CD4-positive, CD25-positive, alpha-beta regulatory T cell (primary cell): ENCODE data around the gene XAF1. TPM values are rescaled to one million over a fixed set of nuclear protein-coding genes. Genes with fewer than 3 reads are reported as not detected.
"Not testable (repeated sequence)": the region's sequence is repeated elsewhere in the genome, so short reads cannot be mapped to it uniquely, and the experiment has no call there.

ENCODE experiments used
- ATAC-seq, 2 donors: fragments of 150-1000 bp; cut with Tn5 transposase; one replicate each; pipeline ENCODE4 v1.10.0; 2021; ENCODE audit warnings: low read depth in 2 of 2, moderate number of reproducible peaks in 2 of 2, moderate library complexity in 1 of 2
- DNase-seq, 3 donors: peaks; one replicate each; pipeline versions ENCODE4 v3.0.0 to v3.0.0-alpha.2; 2012 to 2022; ENCODE audit warnings: mixed read lengths in 1 of 3
- H3K27ac ChIP-seq: one replicate; pipeline ENCODE4 v1.7.0; 2013; ENCODE audit warnings: mild to moderate bottlenecking, low read length; ENCODE audit not compliant: insufficient read depth, poor library complexity, severe bottlenecking
- H3K27me3 ChIP-seq: one replicate; pipeline ENCODE4 v1.7.0; 2013; ENCODE audit warnings: low read length; ENCODE audit not compliant: control insufficient read depth, insufficient read depth
- H3K36me3 ChIP-seq: one replicate; pipeline ENCODE4 v1.7.0; 2013; ENCODE audit warnings: mild to moderate bottlenecking, low read length, moderate library complexity; ENCODE audit not compliant: control insufficient read depth, insufficient read depth
- H3K4me1 ChIP-seq: 2 replicates; pipeline ENCODE4 v1.7.0; 2013; ENCODE audit warnings: mild to moderate bottlenecking, low read length; ENCODE audit not compliant: insufficient read depth, control insufficient read depth, poor library complexity, severe bottlenecking
- H3K4me3 ChIP-seq: one replicate; pipeline ENCODE4 v1.7.0; 2013; ENCODE audit warnings: low read depth, mild to moderate bottlenecking, low read length, moderate library complexity
- H3K9me3 ChIP-seq, 2 experiments: 1 replicate in 1 of 2; 2 replicates in 1 of 2; pipeline ENCODE4 v1.7.0; 2013; ENCODE audit warnings: low read length in 2 of 2, mild to moderate bottlenecking in 1 of 2, moderate library complexity in 1 of 2; ENCODE audit not compliant: control insufficient read depth in 2 of 2
- H3K27ac Mint-ChIP-seq, 3 donors: one replicate each; pipeline ENCODE4 v1.8.0; 2020 to 2022; ENCODE audit warnings: mild to moderate bottlenecking in 3 of 3, mixed read lengths in 3 of 3, moderate library complexity in 2 of 3
- H3K27me3 Mint-ChIP-seq: one replicate; pipeline ENCODE4 v1.8.0; 2022; ENCODE audit warnings: mild to moderate bottlenecking, mixed read lengths
- H3K36me3 Mint-ChIP-seq: one replicate; pipeline ENCODE4 v1.8.0; 2020; ENCODE audit warnings: mixed read lengths
- H3K4me1 Mint-ChIP-seq, 4 donors: one replicate each; pipeline ENCODE4 v1.8.0; 2020 to 2022; ENCODE audit warnings: mixed read lengths in 4 of 4, mild to moderate bottlenecking in 1 of 4
- H3K4me3 Mint-ChIP-seq, 4 donors: one replicate each; pipeline ENCODE4 v1.8.0; 2020 to 2022; ENCODE audit warnings: mild to moderate bottlenecking in 4 of 4, mixed read lengths in 4 of 4, moderate library complexity in 3 of 4
- H3K9me3 Mint-ChIP-seq, 7 donors: one replicate each; pipeline ENCODE4 v1.8.0; 2020 to 2022; ENCODE audit warnings: mixed read lengths in 7 of 7, mild to moderate bottlenecking in 3 of 7, moderate library complexity in 2 of 7
- polyA plus RNA-seq, 4 donors: library from polyadenylated mRNA; unstranded; fragments of 300-500 nt; fragmentation: Illumina TruSeq; gene quantifications; one replicate each; pipeline ENCODE4 v1.2.3, GENCODE V29; 2021
- total RNA-seq: library from RNA; stranded (reverse); gene quantifications from one replicate; pipeline ENCODE4 v1.2.3, GENCODE V29; 2022

Gene XAF1
- total and polyA plus RNA-seq, 5 donors from 2014 or later: 16.4 to 95.1 (median 28.8) TPM

DNA sequence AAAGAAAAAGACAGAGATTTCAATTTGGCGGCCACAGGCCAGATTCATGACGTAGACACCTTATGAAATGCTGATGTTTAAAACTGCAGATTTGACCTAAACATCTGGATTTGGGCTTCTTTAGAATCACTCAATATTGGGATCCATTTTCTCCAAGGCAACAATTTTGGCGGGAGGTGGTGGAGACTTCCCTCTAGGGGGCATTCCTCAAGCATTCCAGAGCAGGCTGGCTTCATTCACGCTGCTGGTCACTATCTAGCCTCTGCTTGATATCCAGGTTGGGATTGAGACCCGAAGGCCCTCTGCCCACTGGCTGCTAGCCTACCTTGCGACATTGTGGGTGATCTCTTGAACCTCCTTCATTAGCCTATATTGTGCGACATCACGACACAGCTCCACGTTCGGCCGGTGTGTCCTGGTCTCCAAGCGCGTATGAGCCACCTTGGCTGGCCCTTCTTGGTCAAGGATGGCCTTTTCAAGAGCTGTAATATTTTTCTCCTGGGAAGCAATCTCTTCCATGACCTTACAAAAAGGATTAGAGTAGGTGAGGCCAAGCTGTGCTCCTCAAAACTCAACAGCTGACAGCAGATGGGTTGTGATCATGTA lies 44.7 kb downstream of the XAF1 start:
- DNase-seq: no peak

DNA sequence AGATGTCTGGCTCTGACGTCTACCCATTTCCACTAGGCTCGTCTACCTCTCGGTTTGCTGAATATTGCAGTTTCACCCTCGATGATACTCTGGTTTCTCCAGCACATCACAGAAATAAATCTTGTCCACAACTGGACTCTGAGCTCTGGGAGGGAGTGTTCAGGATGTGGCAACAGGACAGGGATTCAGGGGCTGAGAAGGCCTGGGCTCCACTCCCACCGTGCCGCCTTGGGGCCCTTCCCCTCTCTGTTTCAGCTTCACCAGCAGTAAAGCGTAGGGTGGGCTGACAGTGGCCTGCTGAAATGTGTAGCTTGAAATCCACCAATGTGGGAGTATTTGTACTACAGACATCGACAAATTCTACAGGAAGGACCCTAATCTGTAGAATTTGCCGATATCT lies 55.7 kb downstream of the XAF1 start:
- no peak overlapping the region for H3K4me3 Mint-ChIP-seq
- Histone ChIP-seq H3K4me3 (no peak overlapping the region), H3K4me1 (no peaks in the 10 kb centered on the region), H3K36me3 (no peaks in the 10 kb centered on the region), H3K27ac (no peak overlapping the region), H3K27me3 (peaks cover 5% of the 10 kb centered on the region), H3K9me3 (no peaks in the 10 kb centered on the region)
- peaks cover 18% of the 10 kb centered on the region for H3K27me3 Mint-ChIP-seq
- H3K36me3 Mint-ChIP-seq: no peaks in the 10 kb centered on the region
- ATAC-seq: no peak
- H3K27ac Mint-ChIP-seq: no peak overlapping the region
- DNase-seq: no peak
- H3K9me3 Mint-ChIP-seq: no peaks in the 10 kb centered on the region
- H3K4me1 Mint-ChIP-seq: no peaks in the 10 kb centered on the region

More for the DNA sequence above, 44.7 kb downstream of the XAF1 start:
- Mint-ChIP-seq H3K4me1 (no peaks in the 10 kb centered on the region), H3K9me3 (peaks cover 0 to 2% (median 0%) of the 10 kb centered on the region in 7 donors), H3K36me3 (no peaks in the 10 kb centered on the region), H3K27ac (no peak overlapping the region), H3K4me3 (no peak overlapping the region), H3K27me3 (peaks cover 8% of the 10 kb centered on the region)
- no peaks in the 10 kb centered on the region for H3K36me3 ChIP-seq
- H3K9me3 ChIP-seq: no peaks in the 10 kb centered on the region
- no peaks in the 10 kb centered on the region for H3K4me1 ChIP-seq
- H3K27me3 ChIP-seq: peaks cover 3% of the 10 kb centered on the region
- H3K27ac ChIP-seq: no peak overlapping the region
- no peak for ATAC-seq
- no peak overlapping the region for H3K4me3 ChIP-seq

DNA sequence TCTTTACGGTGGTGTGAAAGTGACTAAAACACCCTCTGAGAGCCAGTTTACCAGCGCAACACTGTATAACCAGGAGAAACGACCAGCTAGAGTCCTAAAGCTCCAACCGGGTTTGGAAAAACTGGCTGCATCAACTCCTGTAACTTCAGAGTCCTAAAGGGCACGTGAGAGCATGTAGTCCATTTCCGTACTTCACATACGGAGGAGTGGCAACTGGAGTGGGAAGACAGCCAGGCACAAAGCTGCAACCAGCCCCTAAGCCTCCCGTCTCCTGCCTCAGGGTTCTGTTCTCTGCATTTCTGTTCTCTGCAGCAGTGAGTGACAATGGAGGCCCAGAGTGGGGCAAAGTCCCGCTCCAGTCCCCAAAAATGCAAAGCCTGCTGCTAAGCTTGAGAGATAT lies 56.4 kb downstream of the XAF1 start:
- H3K4me1 ChIP-seq: no peaks in the 10 kb centered on the region
- H3K27me3 ChIP-seq: peaks cover 5% of the 10 kb centered on the region
- H3K27ac Mint-ChIP-seq: no peak overlapping the region
- no peak for ATAC-seq
- H3K9me3 Mint-ChIP-seq: no peaks in the 10 kb centered on the region
- H3K4me3 ChIP-seq: no peak overlapping the region
- DNase-seq: no peak
- no peak overlapping the region for H3K27ac ChIP-seq
- H3K27me3 Mint-ChIP-seq: peaks cover 15% of the 10 kb centered on the region
- no peaks in the 10 kb centered on the region for H3K36me3 ChIP-seq
- no peaks in the 10 kb centered on the region for H3K36me3 Mint-ChIP-seq
- no peaks in the 10 kb centered on the region for H3K9me3 ChIP-seq
- no peak overlapping the region for H3K4me3 Mint-ChIP-seq
- no peaks in the 10 kb centered on the region for H3K4me1 Mint-ChIP-seq

GRCh38 chr17:6815775-6816174 lies 59.9 kb downstream of the XAF1 start:
- Mint-ChIP-seq H3K4me3 (no peak overlapping the region), H3K4me1 (peaks cover 0 to 2% (median 0%) of the 10 kb centered on the region in 4 donors), H3K27me3 (peaks cover 22% of the 10 kb centered on the region), H3K9me3 (peaks cover 0 to 1% (median 0%) of the 10 kb centered on the region in 7 donors), H3K27ac (no peak overlapping the region), H3K36me3 (no peaks in the 10 kb centered on the region)
- Histone ChIP-seq H3K36me3 (no peaks in the 10 kb centered on the region), H3K4me3 (no peak overlapping the region), H3K9me3 (no peaks in the 10 kb centered on the region), H3K27me3 (no peaks in the 10 kb centered on the region), H3K27ac (no peak overlapping the region), H3K4me1 (no peaks in the 10 kb centered on the region)
- DNase-seq (no peak), ATAC-seq (no peak)

GRCh38 chr17:6816368-6816767 lies 60.5 kb downstream of the XAF1 start:
- H3K4me1 Mint-ChIP-seq, H3K9me3 ChIP-seq, H3K4me3 ChIP-seq, H3K27ac ChIP-seq, H3K36me3 Mint-ChIP-seq, H3K9me3 Mint-ChIP-seq, DNase-seq, H3K4me3 Mint-ChIP-seq, H3K27me3 ChIP-seq, H3K27ac Mint-ChIP-seq, H3K4me1 ChIP-seq, ATAC-seq, H3K36me3 ChIP-seq: not testable (repeated sequence)
- H3K27me3 Mint-ChIP-seq: peaks cover 28% of the 10 kb centered on the region

DNA sequence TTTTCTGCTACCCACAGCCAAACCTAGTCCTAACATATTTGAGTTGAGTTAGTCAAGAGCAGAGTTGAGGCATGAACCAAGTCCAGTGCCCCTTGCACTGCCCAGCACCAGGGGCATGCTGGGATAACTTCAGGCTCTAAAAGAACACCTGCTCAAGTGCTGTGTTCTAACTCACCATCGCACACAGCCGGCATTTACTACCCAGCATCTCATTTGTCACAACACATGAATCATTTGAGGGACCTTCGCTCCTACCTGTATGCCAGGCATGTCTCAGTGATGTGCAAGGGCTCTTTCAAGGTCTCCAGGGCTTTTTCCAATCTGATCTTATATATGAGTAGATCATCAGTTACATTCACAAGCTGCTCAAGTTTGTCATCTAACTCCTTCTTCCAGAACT lies 63.1 kb downstream of the XAF1 start:
- Histone ChIP-seq H3K36me3 (no peaks in the 10 kb centered on the region), H3K4me3 (no peak overlapping the region), H3K9me3 (no peaks in the 10 kb centered on the region), H3K27ac (no peak overlapping the region), H3K4me1 (no peaks in the 10 kb centered on the region), H3K27me3 (peaks cover 2% of the 10 kb centered on the region)
- H3K36me3 Mint-ChIP-seq: no peaks in the 10 kb centered on the region
- peaks cover 0 to 1% (median 0%) of the 10 kb centered on the region in 7 donors for H3K9me3 Mint-ChIP-seq
- no peak for DNase-seq
- H3K27me3 Mint-ChIP-seq: peaks cover 48% of the 10 kb centered on the region
- ATAC-seq: no peak
- no peak overlapping the region for H3K27ac Mint-ChIP-seq
- no peak overlapping the region for H3K4me3 Mint-ChIP-seq
- H3K4me1 Mint-ChIP-seq: peaks cover 0 to 4% (median 1%) of the 10 kb centered on the region in 4 donors

GRCh38 chr17:6823011-6823442 lies 67.2 kb downstream of the XAF1 start:
- peaks cover 10% of the 10 kb centered on the region for H3K27me3 ChIP-seq
- H3K4me3 ChIP-seq: no peak overlapping the region
- Mint-ChIP-seq H3K9me3 (peaks cover 0 to 3% (median 0%) of the 10 kb centered on the region in 7 donors), H3K4me3 (no peak overlapping the region), H3K36me3 (no peaks in the 10 kb centered on the region), H3K4me1 (peaks cover 0 to 4% (median 1%) of the 10 kb centered on the region in 4 donors), H3K27ac (no peak overlapping the region), H3K27me3 (peaks cover 56% of the 10 kb centered on the region)
- H3K36me3 ChIP-seq: no peaks in the 10 kb centered on the region
- no peaks in the 10 kb centered on the region for H3K9me3 ChIP-seq
- DNase-seq (no peak), ATAC-seq (no peak)
- H3K27ac ChIP-seq: no peak overlapping the region
- no peaks in the 10 kb centered on the region for H3K4me1 ChIP-seq
